Body of pancreas (tissue), 4 donors: ENCODE data around the gene GNGT2. TPM values are rescaled to one million over a fixed set of nuclear protein-coding genes. Genes with fewer than 3 reads are reported as not detected.

Source experiments
- ATAC-seq: fragments of 150-250 bp; one replicate; pipeline ENCODE4 v1.9.1; 2016
- DNase-seq, 4 donors: peaks; one replicate each; pipeline ENCODE4 v3.0.0-alpha.2; 2019
- H3K27ac ChIP-seq, 4 donors: fragments of 200-600 bp; sonication (generic); 1 replicate in 3 of 4; 2 replicates in 1 of 4; pipeline versions ENCODE4 v1.5.1 to v1.6.1; 2016 to 2019; ENCODE audit warnings: mild to moderate bottlenecking in 1 of 4, mixed read lengths in 1 of 4, moderate library complexity in 1 of 4
- H3K27me3 ChIP-seq, 2 donors: fragments of 200-600 bp; sonication (generic); one replicate each; pipeline ENCODE4 v1.6.0; 2016; ENCODE audit warnings: mild to moderate bottlenecking in 1 of 2
- H3K36me3 ChIP-seq, 2 donors: fragments of 200-600 bp; sonication (generic); replicated peaks in 1 of 2; 2 replicates each; pipeline ENCODE4 v1.5.1; 2016; ENCODE audit warnings: low read depth in 2 of 2; ENCODE audit not compliant: insufficient read depth in 1 of 2
- H3K4me1 ChIP-seq: fragments of 200-600 bp; sonication (generic); one replicate; pipeline ENCODE4 v1.6.0; 2016
- H3K4me3 ChIP-seq, 2 donors: fragments of 200-600 bp; sonication (generic); 1 replicate in 1 of 2; 2 replicates in 1 of 2; pipeline ENCODE4 v1.5.1; 2016 to 2019
- H3K9me3 ChIP-seq, 3 donors: fragments of 200-600 bp; sonication (generic); 1 replicate in 2 of 3; 2 replicates in 1 of 3; pipeline ENCODE4 v1.5.1; 2016
- POLR2A ChIP-seq, 3 donors: fragments of 450-650 bp; IDR thresholded peaks; one replicate each; pipeline ENCODE4 v1.6.1; 2016; ENCODE audit warnings: antibody characterized with exemption in 3 of 3, mild to moderate bottlenecking in 2 of 3
- WGBS, 2 donors: methylation state at CpG; one replicate each; pipeline ENCODE4 v1.1.5; 2017; 5-methylcytosine and 5-hydroxymethylcytosine counted together
- intact Hi-C: fragments of 100-400 bp; cut with DNase I; formaldehyde crosslinking; loops from one replicate; pipeline ENCODE4 v1.15.1; 2023
- total RNA-seq, 2 donors: library from RNA; depleted of rRNA; stranded (reverse); fragments of >200 nt; gene quantifications; one replicate each; pipeline ENCODE4 v1.1.0, GENCODE V29; 2016
- TF ChIP-seq, protein P1 (sequence below), 7 experiments: fragments of 450-650 bp in 4 of 7; fragments of 200-600 bp in 3 of 7; sonication (generic) in 3 of 7; IDR thresholded peaks; one replicate each; pipeline ENCODE4 v1.5.1; 2016 to 2019; ENCODE audit warnings: antibody characterized with exemption in 7 of 7

The GNGT2 gene
- total RNA-seq, 2 donors from 2014 or later = 16.8 TPM; not detected in 1

DNA sequence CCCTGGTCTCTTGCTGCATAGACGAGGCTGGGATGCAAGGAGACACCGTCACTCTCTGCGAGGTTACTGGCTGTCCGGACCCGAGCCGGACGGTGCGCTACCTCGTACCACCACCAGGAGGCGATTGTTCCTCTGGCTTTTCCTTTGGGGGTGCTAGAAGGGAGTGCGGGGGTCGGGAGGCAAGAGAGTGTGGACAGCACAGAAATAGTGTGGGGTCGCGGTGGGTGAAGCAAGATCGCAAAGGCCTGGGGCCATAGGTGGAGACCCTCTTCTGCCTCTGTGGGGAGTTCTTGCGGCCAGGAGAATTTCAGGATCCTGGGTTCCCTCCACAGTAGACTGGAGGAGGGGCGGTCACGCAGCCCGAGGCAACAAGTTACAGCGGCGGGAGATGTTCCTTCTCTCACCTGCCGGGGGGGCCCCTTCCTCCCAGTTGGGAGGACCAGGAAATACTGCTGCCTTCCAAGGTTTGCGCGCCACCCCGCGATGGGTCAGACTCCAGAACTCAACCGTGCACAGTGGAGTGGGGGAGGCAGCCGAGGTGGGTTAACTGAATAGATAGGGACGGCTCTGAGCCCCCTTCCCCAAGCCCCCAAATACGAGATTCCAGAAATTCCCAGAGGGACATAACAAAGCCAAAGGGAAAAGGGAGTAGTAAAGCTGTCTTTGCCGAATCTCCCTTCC, 13.3 kb upstream of the GNGT2 start:
- ATAC-seq = no peak
- no peaks in the 10 kb centered on the region for H3K36me3 ChIP-seq
- no peak overlapping the region for H3K27ac ChIP-seq
- DNase-seq = peak; percentile 36 to 54 (median 50)
- 0 to 1% methylated on average over 8 to 31 of the region's 31 CpGs for WGBS, 2 donors
- H3K27me3 ChIP-seq = peaks cover 0 to 8% of the 10 kb centered on the region in 2 donors
- H3K9me3 ChIP-seq = no peaks in the 10 kb centered on the region
- intact Hi-C loops = no loop called here
- TF ChIP-seq, protein P1, sequence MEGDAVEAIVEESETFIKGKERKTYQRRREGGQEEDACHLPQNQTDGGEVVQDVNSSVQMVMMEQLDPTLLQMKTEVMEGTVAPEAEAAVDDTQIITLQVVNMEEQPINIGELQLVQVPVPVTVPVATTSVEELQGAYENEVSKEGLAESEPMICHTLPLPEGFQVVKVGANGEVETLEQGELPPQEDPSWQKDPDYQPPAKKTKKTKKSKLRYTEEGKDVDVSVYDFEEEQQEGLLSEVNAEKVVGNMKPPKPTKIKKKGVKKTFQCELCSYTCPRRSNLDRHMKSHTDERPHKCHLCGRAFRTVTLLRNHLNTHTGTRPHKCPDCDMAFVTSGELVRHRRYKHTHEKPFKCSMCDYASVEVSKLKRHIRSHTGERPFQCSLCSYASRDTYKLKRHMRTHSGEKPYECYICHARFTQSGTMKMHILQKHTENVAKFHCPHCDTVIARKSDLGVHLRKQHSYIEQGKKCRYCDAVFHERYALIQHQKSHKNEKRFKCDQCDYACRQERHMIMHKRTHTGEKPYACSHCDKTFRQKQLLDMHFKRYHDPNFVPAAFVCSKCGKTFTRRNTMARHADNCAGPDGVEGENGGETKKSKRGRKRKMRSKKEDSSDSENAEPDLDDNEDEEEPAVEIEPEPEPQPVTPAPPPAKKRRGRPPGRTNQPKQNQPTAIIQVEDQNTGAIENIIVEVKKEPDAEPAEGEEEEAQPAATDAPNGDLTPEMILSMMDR (IDR thresholded peaks at IDR 0.05) = peak; percentile 36 to 73 (median 56)
- TF ChIP-seq POLR2A (IDR thresholded peaks at IDR 0.05) = no peak
- H3K4me3 ChIP-seq = no peak overlapping the region
- peaks cover 18% of the 10 kb centered on the region for H3K4me1 ChIP-seq

DNA sequence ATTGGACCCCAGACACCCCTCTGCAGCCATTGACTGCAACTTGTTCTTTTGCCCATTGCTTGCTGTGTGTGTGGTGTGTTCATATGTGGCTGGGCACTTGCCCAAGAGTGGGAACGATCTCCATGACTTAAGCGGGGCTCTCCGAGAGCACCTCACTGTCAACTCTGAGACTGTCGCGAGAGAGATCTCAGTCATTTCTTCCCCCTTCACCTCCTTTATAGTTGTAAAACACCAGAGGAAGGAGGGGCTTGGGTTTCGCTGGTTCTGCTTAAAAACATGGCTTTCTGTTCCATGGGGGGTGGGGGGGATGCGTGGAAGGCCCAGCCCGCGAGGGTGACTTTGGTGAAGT, 12.8 kb upstream of the GNGT2 start:
- no peak for TF ChIP-seq POLR2A (IDR thresholded peaks at IDR 0.05)
- TF ChIP-seq, protein P1 (IDR thresholded peaks at IDR 0.05) = no peak
- Histone ChIP-seq H3K4me3 (no peak overlapping the region), H3K9me3 (no peaks in the 10 kb centered on the region), H3K27me3 (peaks cover 0 to 8% of the 10 kb centered on the region in 2 donors), H3K36me3 (no peaks in the 10 kb centered on the region), H3K27ac (no peak overlapping the region), H3K4me1 (peaks cover 18% of the 10 kb centered on the region)
- DNase-seq (no peak), ATAC-seq (no peak)
- intact Hi-C loops = no loop called here
- WGBS, 2 donors = 9 to 10% methylated on average over 7 to 9 of the region's 9 CpGs

- H3K4me1 ChIP-seq = peaks cover 20% of the 10 kb centered on the region
- TF ChIP-seq, protein P1 (IDR thresholded peaks at IDR 0.05) = no peak
- no peak for TF ChIP-seq POLR2A (IDR thresholded peaks at IDR 0.05)
- WGBS, 2 donors = 75 to 76% methylated on average over 10 to 14 of the region's 15 CpGs
- ATAC-seq (no peak), DNase-seq (no peak)
- H3K9me3 ChIP-seq = no peaks in the 10 kb centered on the region
- H3K36me3 ChIP-seq = no peaks in the 10 kb centered on the region
- intact Hi-C loops = no loop called here
- no peak overlapping the region for H3K27ac ChIP-seq
- peaks cover 0 to 8% of the 10 kb centered on the region in 2 donors for H3K27me3 ChIP-seq
- no peak overlapping the region for H3K4me3 ChIP-seq
Measured at GRCh38 chr17:49219987-49220386, 9.6 kb upstream of the GNGT2 start.

DNA sequence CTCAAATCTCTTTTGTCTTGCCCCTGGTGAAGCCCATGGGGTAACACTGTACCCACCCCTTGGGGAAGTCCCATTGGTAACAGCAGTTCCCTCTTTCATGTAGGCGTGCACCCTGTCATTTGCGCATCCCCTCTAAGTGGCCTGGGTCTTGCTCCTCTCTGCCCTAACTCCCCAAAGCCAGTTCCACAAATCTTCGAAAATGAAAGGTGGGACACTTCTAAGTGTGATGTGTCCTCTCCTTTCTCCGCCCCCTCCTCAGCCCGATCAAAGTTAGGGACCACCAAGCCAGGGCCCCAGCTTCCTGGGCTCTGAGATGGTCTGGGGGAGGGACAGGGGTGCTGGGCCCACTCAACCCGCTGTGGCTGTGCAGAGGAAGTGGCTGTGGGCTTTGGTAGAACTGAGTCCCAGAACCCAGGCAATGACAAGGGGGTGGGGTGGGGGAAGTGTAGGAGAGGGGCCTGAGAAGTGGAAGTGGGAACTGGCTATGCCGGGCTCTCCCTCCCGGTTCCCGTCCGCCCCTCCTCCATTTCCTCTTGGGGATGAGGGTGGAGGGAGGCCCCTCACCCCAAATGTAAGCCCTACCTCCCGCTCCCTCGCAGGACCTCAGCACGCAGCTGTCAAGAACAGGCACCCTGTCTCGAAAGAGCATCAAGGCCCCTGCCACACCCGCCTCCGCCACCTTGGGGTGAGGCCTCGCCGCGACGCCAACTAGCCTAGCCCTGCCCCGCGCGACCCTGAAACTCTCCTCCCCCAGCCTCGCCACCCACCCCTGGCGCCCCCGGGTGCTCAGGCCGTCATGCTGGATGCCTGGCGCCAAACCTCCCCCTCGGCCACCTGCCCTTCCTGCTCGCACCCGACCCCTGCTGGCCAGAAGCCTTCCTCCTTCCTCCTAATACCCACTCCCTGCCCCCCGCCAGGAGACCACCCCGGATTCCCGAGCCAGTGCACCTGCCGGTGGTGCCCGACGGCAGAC, 8.9 kb upstream of the GNGT2 start:
- H3K4me1 ChIP-seq = peaks cover 20% of the 10 kb centered on the region
- peak overlapping the region in 1 of 4 donors; percentile 68 for H3K27ac ChIP-seq
- H3K4me3 ChIP-seq = no peak overlapping the region
- H3K36me3 ChIP-seq = no peaks in the 10 kb centered on the region
- ATAC-seq (no peak), DNase-seq (peak in 1 of 4 donors; percentile 54)
- H3K27me3 ChIP-seq = peaks cover 0 to 2% of the 10 kb centered on the region in 2 donors
- TF ChIP-seq, protein P1 (IDR thresholded peaks at IDR 0.05) = no peak
- TF ChIP-seq POLR2A (IDR thresholded peaks at IDR 0.05) = no peak
- intact Hi-C loops = no loop called here
- H3K9me3 ChIP-seq = no peaks in the 10 kb centered on the region
- 24 to 37% methylated on average over 15 to 37 of the region's 37 CpGs for WGBS, 2 donors
